8988T (cell line): ENCODE results near the gene TLE1.
"Not testable (repeated sequence)": the region's sequence is repeated elsewhere in the genome, so short reads cannot be mapped to it uniquely, and the experiment has no call there.

Experiments
- DNase-seq: peaks from one replicate; pipeline ENCODE4 v3.0.0; 2011

Gene TLE1

DNA sequence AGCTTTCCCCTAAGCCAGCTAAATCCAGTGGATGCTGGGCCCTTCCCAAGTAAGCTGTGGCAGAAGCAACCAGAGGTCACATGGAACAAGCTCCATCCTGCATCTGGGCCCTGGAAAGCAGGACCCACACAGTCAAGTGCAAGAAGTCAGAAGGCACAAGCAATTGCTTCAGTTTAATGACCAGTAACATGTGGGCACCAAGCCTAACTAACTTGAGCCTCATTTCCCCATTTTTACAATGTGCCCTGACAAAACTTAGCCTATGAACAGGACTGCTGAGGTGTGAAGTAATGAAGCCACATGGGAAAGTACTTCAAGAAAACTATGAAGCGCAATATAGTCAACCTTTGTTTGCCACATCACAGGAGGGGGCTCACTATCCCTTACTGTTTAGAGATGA lies 90.5 kb downstream of the TLE1 start:
- no peak for DNase-seq

DNA sequence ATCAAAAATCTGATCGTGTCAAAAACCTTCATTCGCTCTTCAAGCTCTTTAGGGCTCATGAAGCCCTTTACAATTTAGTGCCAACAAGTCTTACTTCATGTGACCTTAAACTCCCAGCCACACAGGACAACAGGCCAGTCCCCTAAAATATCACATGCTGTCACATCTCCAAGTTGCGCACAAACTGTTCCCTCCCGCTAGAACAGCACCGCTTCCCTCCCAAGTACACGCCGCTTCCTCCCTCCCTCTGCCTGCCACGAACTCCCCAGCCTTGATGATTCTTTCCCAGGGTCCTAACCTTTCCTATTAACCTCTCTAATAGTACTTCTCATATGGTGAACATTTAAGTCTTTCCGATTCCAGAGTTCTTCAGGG lies 91.2 kb downstream of the TLE1 start:
- no peak for DNase-seq

DNA sequence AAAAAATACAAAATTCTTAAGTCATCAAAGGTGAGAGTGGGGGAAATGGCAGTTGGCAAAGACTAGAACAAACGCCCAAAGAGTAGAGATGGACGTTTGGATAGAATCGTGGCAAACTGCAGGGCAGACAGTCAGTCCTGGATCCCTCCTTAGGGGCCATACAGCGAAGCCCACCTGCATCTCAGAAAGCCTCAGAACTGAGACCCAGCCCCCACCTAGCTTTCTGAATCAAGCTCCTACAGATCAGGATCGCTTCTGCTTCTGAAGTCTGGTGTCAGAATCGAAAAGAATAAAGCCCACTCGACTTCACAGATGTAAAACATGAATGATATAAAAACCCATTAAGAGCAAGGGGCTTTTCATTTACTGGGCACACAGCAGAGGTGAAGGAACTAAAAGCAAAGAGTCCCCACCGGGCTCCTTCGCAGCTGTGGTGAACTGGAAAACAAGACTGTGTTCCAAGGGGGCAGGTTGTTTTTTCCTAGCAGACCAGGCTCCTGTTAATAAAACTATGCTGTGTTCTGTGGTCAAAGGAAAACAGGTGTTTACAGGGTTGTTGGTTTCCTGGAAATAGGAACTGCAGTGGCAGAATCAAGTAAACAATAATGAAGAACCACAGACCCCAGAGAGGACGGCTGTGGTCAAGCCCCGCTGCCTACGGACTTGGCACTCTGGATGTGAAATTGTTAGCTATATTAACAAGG lies 91.8 kb downstream of the TLE1 start:
- DNase-seq, result no peak

DNA sequence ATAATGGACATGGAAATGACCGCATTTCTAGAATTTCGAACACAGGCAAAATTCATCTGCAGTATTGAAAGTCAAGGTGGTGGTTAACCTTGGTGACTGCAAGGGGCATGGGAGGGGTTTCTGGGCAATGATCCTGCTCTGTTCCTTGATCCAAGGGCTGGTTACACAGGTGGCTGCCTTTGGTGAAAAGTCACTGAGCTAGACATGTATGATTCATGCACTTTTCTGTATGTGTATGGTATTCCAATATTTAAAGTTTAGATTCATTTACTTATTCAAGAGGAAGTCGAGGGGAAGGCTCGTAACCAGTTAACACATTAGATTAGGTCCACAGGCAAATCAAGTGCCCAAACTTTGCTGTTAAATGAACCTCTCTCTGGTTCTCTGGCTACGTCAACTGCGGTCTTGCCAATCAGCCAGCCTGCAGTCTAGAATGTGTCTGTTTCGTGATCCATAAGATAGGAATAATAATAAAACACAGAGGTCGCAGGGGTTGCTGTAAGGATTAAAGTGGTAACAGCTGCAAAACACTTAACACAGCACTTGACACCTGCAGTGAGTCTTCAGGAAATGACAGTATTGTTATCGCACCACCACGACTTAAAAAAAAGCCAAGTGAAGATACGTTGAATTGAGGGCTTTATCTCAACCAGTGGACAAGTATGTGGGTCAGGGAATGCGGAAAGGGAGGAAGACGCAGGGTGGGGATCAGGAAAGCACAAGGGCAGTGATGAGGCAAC lies 92.5 kb downstream of the TLE1 start:
- DNase-seq, result no peak

GRCh38 chr9:81595887-81596543 lies 93.3 kb downstream of the TLE1 start:
- no peak for DNase-seq

DNA sequence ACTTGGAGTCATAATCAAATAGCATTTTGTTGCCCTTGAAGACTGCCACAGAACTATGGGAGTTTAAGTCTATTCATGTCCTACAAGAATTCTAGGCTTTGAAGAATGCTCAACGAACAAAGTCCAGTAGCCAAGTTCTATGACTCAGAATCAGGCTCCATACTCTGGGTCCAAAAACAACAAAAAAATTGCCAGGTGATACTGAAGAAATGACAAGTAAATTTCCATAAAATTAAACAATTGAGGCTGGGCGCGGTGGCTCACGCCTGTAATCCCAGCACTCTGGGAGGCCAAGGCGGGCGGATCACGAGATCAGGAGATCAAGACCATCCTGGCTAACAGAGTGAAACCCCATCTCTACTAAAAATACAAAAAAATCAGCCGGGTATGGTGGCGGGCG lies 94.1 kb downstream of the TLE1 start:
- DNase-seq, result not testable (repeated sequence)

GRCh38 chr9:81594415-81594814 lies 94.9 kb downstream of the TLE1 start:
- no peak for DNase-seq

- DNase-seq, result no peak
These were observed 96.5 kb downstream of the TLE1 start for GRCh38 chr9:81592887-81593266.

DNA sequence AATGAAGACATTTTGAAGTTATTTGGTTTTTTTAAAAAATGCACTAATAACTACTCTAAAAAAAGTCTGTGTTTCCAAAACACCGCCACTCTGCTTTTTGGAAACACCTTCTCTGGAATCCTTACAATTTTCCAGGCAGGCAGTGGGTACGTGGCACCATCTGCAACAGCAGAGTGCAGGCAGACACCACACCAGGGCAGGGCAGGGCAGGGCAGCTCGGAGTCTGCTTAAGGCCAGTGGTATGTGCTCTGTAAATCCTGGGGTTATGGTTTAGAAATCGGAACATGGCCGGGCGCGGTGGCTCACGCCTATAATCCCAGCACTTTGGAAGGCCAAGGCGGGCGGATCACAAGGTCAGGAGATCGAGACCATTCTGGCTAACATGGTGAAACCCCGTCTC lies 97.6 kb downstream of the TLE1 start:
- no peak for DNase-seq

DNA sequence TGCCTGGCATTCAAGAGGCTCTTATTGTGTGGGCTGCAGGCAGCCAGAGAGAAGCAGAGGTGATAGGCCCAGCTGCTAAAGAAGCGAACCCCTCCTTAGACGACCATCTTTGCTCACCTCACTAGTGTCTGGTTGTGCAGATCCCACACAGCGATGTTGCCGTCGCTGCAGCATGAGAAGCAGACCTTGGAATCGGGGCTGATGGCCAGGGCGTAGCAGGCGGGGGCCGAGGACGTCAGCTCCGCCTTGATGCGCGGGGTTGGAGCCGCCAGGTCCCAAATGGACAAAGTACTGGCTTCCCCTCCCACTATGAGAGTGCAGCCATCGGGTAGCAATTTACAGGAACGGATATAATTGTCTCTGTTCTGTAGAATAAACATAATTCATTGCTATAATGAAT lies 98.7 kb downstream of the TLE1 start:
- no peak for DNase-seq

DNA sequence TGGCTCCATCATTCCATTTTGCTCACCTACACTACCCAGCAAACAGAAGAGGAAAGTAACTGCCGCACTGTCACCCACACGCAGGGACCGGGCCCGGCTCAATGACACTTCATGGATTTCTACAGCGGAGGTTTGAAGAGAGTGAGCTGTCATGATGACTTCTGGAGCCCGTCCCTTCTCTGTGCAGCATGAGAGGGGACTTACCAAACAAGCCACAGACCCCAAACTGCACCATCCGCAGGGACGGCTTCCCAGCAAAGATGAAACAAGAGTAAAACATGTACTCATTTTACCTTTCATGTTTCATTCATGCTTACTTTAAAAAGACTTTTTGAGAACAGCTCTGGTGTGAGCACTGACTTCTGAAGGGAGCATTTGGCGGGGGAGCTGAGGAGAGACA lies 99.5 kb downstream of the TLE1 start:
- no peak for DNase-seq

- DNase-seq, result no peak
These were observed 100.0 kb downstream of the TLE1 start for GRCh38 chr9:81589392-81589791.

GRCh38 chr9:81588148-81588871 lies 101.0 kb downstream of the TLE1 start:
- no peak for DNase-seq

GRCh38 chr9:81586786-81587185 lies 102.6 kb downstream of the TLE1 start:
- no peak for DNase-seq

- DNase-seq, result no peak
These were observed 104.1 kb downstream of the TLE1 start for GRCh38 chr9:81585191-81585763.

GRCh38 chr9:81584099-81584498 lies 105.2 kb downstream of the TLE1 start:
- no peak for DNase-seq

DNA sequence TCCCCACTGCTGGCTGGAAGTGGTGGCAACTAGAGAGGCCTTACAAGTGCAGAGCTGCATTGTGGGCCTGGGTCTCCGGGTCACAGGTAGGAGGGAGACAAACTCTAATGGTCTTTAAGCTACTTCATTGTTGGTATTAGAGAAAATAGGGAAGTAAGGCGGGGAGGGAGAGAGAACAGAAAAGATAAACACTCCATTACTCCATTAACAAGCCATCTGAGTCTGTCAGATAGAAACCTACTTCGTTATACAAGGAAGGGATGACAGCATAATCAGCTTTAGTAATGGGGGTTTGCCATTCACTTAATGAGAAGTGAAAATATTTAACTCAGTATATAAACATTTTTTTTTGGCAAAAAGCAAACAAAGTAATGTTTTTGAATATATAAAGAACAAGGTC lies 107.4 kb downstream of the TLE1 start:
- DNase-seq, result no peak

GRCh38 chr9:81579381-81579780 lies 110.0 kb downstream of the TLE1 start:
- no peak for DNase-seq

DNA sequence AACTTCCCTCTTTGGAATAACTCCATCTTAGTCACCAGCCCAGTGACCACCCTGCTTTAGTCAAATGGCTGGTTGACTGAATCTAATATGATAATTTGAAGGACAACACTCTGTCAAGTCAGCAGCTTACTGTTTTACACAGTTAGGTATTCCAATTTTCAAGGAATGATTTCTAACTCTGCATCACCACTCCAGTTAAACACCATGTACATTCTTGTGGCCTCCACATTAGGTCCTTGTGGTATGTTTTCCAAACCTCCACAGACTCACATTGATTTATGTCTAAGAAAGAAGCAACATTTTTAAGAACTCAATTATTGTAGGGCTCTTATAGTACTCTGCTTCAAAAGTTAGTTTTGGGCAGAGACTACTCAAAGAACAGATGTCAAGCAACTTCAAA lies 110.7 kb downstream of the TLE1 start:
- DNase-seq, result no peak

- DNase-seq, result no peak
These were observed 113.4 kb downstream of the TLE1 start for GRCh38 chr9:81575956-81576355.

DNA sequence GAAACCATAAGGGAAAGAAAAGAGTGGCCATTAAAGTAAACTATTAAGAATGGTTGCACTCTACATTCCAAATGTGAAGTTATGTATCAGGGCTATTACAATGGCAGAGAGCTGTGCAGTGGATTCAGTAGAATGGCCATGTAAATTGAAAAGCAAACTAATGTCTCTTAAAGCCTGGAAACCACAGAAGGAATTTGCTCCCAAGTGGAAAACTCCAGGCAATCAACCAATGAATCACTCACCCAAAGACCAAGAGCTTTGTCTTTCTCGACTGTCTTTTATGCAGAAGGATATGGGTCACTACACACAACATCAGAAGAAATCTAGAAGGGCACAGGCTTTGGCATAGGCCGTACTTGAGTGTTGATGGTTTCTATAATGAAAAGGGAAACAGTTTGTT lies 114.9 kb downstream of the TLE1 start:
- DNase-seq, result no peak

DNA sequence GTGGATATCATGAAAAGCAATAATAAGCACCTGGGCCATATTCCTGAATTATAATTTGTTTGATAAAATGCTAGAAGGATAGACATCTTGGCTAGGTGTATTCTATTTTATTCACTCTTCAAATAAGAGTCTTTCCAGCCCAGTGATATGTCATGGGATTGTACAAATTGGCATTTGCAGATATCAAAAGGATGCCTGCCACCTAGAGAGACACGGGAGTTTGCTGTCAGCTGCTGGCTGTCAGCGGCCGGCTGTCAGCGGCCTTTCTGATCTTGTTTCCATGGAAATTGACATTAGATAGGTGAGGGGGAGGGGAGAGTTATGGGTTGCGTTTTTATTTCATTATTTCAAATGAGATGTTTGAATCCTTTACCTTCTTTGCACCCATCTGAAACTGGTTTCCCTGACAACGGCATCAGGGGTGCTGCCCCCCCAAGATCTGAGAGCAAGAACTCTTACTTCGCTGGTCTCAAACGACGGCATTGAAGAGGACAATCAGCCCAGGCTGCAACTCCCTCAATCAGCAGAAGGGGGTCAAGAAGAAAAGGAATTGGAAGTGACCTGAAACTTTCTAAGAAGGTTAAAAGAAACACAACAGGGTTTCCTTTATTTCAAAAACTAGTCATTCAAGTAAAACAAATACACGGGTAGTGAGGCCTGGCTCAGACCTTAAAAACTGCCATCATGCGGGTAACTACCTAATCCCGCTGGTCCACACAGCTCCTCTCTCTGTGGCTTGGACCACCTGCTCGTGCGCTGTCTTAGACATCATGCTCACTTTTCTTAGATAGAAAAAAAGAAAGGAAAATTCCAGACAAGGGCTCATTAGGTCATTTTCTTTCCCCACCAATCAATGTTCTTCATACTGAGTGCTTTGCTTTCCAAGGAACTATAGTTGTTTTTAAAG lies 115.7 kb downstream of the TLE1 start:
- no peak for DNase-seq
